Right renal cortex interstitium (tissue), 3 donors: Measurements from ENCODE around the gene ANKRD27. TPM values are rescaled to one million over a fixed set of nuclear protein-coding genes. Genes with fewer than 3 reads are reported as not detected.

Experiments used
- DNase-seq, 3 donors: peaks; one replicate each; pipeline ENCODE4 v3.0.0-alpha.2; 2013; ENCODE audit warnings: low read depth in 3 of 3, low spot score in 2 of 3
- polyA plus RNA-seq, 3 donors: library from polyadenylated mRNA; unstranded; fragments of 120-200 nt; gene quantifications; one replicate each; pipeline ENCODE4 v1.2.1, GENCODE V29; 2013; ENCODE audit not compliant: insufficient read length in 3 of 3

The ANKRD27 gene
- polyA plus RNA-seq, 3 donors: 18.4 to 20.8 (median 19.4) TPM

DNA sequence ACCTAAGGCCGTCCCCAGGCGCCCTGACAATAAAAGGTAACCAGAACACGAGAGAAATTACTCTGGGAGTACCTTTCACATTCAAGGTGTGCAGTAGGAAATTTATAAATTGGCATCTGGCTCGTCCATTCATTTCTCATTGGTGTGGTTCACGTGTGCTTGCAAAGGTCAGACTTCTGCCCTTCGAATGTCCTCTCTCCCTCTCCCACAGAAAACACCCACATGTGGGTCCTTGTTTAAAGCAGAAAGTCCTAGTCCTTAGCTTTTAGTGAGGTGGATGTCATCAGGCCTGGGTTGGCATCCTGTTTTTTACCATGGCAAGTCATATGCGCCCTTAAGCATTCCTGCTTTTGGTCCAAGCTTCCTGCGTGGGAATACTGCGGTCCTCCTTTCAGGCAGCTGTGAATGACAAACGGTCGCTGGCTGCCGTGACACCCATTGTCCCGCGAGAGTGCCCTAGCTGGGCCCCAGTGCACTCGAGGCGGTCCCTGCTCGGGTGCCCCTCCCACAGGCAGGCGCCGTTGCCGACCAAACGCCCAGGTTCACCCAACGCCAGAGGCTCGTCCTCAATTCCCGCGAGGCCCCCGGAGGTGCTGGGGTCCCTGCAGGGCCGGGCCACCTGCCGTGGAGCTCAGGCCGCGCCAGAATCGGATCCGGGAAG, 16.4 kb upstream of the ANKRD27 start, which contains the start of gene NUDT19:
Gene NUDT19, plus strand, starts transcription at position 531 of the 661 bp plus-strand sequence. CDS start 140 bp downstream, outside the sequence.
- DNase-seq: peak in 2 of 3 donors; percentile 48 to 73

DNA sequence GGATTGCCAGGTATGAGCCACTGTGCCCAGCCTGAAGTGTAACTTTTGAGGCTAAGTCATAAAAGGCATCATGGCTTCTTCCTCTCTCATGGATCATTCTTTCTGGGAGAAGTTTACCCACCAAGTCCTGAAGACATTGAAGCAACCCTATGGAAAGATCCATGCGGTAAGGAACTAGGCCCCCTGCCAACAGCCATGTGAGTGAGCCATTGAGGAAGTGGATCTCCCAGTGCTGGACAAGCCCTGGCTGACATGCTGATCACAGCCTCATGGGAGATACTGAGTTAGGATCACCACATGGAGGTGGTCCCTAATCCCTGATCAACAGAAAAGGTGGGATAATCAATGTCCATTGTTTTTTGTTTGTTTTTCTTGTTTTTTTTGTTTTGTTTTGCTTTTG, 13.3 kb upstream of the ANKRD27 start:
- DNase-seq: no peak

DNA sequence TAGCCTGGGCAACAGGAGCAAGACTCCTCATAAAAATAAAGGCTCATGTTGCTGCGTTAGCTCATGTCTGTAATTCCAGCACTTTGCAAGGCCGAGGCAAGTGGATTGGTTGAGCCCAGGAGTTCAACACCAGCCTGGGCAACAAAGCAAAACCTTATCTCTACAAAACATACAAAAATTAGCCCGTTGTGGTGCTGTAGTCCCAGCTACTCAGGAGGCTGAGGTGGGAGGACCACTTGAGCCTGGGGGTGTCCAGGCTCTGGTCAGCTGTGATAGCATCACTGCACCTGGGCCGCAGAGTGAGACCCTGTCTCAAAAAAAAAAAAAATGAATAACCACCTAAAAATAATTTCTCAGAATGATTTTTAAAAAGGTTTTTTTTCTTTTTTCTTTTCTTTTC, 12.7 kb upstream of the ANKRD27 start:
- DNase-seq: no peak

DNA sequence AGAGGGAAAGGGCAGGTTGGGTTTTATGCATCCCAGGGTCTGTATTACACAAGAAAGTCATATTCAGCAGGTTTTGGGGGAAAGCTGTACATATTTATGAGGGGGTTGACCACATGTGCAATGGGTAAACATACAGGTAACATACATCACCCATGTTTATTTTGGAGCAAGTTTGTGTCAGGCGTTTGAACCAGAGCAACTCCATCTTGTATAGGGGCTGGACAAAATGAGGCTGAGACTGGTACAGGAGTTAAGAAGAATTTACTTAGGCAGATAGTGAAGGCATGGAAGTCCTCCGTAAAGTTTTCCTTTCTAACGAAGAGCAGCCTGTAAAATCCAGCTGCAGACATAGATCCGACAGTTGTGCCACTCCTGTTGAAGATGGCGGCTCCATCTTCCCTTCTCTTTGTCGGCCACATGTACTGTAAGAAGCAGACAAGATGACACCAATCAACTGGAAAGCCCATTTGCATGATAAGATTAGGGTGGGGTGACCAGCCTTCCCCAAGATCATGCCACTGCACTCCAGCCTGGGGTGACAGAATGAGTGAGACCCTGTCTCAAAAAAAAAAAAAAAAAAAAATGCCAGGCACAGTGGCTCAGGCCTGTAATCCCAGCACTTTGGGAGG, 12.0 kb upstream of the ANKRD27 start:
- DNase-seq: no peak

DNA sequence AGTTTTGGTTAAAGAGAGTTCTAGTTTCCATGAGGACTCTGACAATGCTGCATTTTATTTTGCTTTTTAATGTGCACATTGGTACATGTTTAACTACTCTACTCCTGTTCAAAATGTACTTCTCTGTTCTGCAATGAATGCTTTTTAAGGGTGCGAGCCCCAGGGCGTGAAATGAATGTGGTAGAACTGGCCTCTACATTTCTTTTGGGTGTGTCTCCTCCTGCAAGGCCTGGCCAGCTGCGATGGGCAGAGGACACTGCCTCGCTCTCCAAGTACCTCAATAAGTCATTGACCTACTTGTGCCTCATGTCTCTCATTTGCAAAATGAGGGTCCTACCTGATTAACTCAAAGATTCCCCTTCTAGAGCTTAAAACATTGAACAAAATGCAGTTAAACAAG, 7.3 kb upstream of the ANKRD27 start:
- DNase-seq: no peak

DNA sequence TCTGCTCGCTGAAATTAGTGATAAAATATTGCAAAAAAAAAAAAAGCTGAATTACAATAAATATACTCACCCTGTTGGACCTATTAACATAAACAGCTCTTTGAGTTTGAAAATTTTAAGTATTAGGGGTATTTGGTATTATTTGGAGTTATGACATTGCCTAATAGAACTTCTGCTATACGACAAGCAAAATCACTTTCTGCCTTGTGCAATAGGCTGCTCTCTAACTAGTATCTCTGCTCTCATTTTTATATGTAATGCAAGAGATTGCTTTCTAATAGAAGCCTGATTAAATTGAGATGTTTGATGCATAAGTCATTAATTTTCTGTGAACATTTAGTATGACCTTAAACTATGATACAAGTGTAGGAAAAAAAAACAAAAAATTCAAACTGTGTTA, 6.0 kb upstream of the ANKRD27 start:
- DNase-seq: no peak

DNA sequence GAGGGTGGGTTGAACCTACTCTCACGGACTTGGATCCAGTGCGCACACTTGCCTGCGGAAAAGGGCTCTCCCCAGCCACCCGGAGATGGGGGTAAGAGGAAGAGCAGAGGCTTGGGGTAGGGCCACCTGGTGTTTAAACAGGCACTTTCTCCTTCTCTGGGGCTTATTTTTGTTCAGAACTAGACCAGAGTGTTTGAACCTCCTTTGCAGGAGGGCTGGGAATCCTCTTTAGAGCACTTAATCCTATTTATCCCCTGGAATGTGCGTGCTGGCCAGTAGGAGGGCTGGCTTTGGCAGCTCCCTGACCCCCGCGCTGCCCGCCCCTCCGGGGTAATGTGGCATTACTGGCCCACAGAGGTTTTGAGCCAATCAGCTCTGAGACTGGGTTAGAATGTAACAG, 2.7 kb upstream of the ANKRD27 start:
- DNase-seq: no peak

DNA sequence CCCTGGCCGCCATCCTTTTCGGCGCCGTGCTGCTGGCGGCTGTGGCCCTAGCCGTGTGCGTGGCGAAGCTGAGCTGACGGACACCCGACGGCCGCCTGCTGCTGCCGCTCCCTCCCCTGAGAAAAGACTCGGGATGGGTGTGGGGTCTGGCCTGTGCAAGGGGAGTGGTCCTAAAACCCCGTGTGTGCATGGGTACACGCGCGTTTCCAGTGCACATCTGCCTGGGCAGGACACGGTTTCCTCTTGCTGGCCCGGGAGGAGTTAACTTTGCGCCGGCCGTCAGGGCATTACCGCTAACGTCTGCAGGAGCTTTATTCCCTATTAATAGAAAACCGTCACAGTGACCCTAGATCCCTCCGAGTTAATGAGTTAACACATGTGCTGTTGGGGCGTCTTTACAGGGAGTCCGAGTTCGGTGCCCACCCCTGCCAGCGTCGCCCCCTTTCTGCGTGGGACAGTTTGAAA, 1.9 kb upstream of the ANKRD27 start:
- DNase-seq: no peak

DNA sequence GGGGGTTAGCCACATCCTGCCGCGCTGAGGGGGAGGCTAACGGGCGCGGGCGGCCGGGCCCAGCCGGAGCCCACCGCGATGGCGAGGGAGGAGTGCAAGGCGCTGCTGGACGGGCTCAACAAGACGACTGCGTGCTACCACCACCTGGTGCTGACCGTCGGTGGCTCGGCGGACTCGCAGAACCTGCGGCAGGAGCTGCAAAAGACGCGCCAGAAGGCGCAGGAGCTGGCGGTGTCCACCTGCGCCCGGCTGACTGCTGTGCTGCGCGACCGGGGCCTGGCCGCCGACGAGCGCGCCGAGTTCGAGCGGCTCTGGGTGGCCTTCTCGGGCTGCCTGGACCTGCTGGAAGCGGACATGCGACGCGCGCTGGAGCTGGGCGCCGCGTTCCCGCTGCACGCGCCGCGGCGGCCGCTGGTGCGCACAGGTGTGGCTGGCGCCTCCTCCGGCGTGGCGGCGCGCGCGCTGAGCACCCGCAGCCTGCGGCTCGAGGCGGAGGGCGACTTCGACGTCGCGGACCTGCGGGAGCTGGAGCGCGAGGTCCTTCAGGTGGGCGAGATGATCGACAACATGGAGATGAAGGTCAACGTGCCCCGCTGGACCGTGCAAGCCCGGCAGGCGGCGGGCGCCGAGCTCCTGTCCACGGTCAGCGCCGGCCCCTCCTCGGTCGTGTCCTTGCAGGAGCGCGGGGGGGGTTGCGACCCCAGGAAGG, 1.4 kb upstream of the ANKRD27 start:
- no peak for DNase-seq

DNA sequence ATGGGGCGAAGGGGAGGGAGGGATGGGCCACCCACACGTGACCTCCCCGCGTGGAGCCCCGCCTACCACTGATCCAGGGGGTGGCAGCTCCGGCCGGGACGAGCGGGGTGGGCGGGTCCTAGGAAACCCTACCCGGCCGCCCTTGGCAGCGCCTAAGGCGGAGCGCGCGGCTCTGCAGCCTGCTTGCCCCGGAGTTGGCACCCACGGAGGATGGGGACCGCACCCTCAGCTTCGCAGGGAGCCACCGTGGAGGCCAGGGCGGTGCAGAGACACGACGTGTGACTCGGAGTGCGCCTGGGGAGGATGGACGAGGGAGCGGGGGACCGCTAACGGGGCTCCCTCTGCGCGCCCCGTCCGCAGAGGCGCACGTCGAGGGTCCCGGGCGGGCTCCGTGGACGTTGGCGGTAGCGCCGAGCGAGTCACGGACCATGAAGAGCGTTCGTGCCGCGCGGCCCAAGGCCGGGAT, 773 bp upstream of the ANKRD27 start, which contains the start of gene RGS9BP:
Gene RGS9BP, plus strand, starts transcription at position 129 of the 466 bp plus-strand sequence. CDS start 416 bp downstream, outside the sequence.
- no peak for DNase-seq

DNA sequence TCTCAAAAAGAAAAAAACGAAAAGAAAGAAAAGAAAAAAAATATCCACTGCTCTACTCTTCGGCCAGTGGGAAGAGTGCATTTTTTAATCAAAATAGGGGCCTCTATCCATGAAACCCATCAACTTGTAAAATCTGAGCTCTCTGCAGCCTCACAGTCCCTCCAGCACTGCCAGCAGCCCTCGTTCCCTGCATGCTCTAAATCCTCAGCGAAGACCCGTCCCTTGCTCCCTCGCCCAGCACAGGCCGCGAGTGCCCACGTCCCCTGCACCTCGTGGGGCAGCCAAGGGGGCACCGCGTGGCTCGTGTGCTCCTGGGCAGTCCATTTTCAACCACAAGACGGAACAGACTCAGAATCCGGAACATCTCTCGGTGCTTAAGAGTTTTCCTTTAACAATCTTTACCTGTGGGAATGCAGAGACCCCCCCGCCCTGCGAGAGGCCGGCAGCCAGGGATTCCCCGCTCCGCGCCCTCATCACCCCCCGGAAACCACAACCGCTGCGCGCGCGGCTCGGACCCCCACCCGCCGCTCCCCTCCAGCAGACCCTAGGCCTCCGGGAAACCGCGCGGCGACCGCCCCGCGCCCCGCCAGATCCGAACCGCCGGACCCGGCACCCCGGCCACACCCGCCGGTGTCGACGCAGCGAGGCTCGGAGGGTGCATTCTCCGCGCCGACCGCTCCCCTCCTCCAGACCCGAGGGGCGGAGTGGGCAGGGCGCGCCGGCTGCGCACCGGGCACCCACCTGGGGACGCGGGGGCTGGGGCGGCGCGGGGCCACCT, 638 bp downstream of the ANKRD27 start:
- DNase-seq: no peak

DNA sequence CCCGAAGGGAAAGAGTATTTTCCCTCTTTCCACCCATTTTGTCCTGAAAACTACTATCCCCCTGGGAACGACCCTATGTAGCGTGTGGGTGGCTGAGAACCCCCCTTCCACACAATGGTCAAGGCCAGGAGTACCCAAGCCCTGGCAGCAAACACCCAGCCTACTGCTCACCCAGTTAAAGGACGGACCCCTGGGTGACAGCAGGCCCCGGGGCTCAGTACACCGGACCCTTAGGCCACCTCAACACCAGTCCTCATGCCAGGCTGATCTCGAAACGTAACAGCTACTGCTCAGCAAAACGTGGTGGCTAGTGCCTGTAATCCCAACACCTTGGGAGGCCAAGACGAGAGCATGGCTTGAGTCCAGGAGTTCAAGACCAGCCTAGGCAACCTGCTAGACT, 1.4 kb downstream of the ANKRD27 start:
- no peak for DNase-seq

DNA sequence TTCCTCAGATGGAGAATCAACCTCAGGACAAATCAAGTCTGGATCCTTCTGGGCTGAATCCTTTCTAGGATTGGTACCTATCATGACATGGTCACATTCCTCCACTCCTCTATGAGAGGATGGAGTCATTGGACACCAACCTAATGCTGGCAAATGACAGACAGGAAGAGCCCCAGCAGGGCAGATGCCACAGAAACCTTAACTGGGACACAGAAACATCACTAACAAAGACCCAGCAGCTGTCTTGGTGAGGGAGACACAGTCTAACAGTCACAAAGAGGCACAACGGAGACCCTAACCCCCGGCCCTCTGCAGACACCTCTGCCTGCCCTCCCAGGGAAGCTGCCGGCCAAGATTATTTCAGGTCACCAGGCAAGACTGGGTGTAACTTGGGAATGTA, 2.1 kb downstream of the ANKRD27 start:
- no peak for DNase-seq

DNA sequence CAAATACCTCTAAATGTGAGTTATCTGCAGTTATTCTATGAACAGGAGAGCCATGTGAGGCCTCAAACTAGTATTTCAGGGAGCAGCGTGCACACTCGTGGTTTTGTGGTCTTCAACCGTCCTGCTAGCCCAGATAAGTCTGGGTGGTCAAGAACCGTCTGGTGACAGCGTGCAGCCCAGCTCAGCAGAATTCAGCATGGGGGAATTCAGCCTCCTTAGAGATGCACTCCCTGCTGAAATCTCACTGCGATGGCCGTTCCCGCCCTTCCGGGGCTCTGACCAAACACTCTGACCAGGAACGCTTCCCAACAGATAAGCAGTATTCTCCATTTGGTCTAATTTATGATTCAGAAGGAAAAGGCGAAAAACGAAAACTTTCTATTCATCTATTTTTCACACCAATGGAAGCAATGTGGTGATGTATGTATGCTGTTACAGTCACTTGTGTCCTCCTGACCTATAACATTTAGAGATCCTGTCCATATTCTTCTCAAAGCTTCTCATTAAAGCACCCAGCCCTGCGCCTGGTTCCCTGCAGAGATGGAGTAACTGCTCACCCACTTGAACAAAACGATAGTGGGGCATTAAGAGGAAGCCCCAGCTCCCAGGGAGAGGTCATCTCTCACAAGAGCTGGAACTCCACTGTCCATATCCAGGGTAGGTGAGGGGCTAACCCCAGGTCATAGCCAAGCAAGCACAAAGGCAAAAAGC, 2.9 kb downstream of the ANKRD27 start:
- DNase-seq: no peak

DNA sequence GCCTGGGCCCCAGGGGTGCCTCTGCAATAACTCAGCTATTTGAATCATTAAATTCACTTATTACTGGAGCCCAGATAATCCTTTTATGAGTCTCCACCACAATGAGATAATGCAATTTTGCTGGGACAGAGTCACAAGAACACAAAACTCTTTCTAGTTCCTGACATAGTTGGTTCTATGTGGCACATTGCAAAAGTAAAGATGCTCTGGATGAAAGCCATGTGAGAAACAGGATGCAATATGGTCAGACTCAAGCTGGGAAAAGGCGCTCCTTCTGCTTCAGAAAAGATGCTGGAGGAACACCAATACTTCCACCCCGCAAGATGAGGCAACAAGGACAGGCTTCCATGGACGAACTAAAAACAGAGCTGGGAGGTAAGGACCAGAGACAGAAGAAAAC, 5.7 kb downstream of the ANKRD27 start:
- DNase-seq: no peak

DNA sequence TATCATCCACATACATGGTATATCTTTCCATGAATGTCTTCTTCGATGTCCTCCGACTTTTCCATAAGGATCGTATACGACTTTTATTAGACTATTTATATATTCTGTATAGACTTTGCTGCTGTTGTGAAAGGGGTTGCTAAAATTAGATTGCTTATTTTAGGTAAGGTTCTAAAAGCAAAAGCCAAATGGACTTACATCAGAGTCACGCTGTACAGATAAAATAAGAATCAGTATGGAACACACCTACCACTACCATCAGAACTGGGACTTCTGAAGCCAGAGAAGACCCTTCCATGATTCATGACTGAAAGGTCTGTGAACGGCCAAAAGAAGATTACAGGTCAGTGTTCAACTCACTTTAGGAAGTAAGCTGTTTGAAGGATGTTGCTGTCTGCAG, 8.9 kb downstream of the ANKRD27 start:
- DNase-seq: no peak

DNA sequence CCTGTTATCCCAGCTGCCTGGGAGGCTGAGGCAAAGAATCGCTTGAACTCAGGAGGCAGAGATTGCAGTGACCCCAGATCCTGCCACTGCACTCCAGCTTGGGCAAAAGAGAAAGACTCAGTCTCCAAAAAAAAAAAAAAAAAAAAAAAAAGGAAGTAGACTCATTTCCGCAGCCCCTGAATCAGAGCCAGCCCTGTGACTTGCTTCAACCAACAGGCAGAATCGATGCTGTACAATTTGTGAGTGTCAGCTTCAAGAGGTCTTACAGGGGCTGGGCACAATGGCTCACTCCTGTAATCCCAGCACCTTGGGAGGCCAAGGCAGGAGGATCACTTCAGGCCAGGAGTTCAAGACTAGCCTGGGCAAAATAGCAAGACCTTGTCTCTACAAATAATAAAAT, 12.8 kb downstream of the ANKRD27 start:
- DNase-seq: no peak

DNA sequence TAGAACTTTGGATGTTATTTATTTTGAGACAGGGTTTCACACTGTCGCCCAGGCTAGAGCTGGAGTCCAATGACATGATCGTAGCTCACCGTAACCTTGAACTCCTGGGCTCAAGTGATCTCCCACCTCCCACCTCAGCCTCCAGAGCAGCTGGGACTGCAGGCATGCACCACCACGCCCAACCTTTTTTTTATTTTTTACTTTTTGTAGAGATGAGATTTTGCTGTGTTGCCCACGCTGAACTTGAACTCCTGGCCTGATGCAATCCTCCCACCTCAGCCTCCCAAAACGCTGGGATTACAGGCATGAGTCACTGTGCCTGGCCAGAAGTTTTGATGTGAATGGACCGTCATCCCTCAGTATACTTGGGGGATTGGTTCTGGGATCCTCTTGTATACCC, 13.7 kb downstream of the ANKRD27 start:
- DNase-seq: no peak

DNA sequence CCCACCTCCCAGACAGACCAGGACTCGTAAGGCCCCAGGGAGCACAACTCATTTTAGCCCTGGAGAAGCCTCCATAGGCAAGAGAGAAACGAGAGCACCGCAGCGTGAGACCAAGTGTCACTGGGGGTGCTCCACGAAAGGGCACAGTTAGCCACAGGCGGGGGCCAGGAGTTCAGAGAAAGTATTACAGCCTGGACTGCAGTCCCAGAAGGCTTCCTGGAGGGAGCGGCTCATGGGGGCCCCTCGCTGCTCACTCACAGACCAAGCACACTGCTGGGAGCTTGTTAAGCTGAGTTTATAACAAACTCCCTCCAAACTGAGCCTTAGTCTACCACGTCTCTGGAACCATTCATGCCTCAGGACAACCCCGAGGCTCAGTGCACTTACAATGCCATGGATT, 16.5 kb downstream of the ANKRD27 start:
- DNase-seq: no peak

DNA sequence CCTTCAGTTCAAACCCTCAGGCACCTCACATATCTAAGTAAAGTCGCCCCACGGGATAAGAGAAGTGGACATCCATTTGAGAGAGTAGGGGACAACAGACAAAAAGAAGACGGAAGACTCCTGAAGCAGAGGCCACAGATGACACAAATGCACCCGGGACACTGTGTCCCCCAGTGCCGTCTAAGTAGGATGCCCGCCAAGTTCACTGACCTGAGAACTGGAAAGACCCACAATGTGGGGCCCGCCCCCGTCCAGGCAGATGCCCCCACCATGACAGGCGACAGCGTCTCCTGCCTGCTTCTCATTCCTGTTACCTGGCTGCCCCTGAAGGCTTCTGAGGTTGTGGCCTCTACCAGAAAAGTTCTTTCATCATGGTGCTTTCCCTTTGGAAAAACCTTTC, 16.9 kb downstream of the ANKRD27 start:
- DNase-seq: no peak
